Measurements from ENCODE around the gene ZNF705A. TPM values are rescaled to one million over a fixed set of nuclear protein-coding genes. Genes with fewer than 3 reads are reported as not detected.
A peak's percentile ranks its signal among the peaks of the same experiment; 100 is the strongest.
"Not testable (repeated sequence)": the region's sequence is repeated elsewhere in the genome, so short reads cannot be mapped to it uniquely, and the experiment has no call there.

ZNF705A gene
- not detected for polyA plus RNA-seq (2013, experiment 1 of 2)
- polyA plus RNA-seq (2013, experiment 2 of 2), result not detected

- H3K36me3 ChIP-seq (ENCODE audit: control insufficient read depth in 1 of 2, insufficient read depth in 2 of 2, low read depth in 1 of 2, low read length in 2 of 2), result no peaks in the 10 kb centered on the region
- peaks cover 0 to 6% of the 10 kb centered on the region in 2 experiments for H3K27me3 ChIP-seq (ENCODE audit: control insufficient read depth in 1 of 2, insufficient read depth in 1 of 2, low read length in 2 of 2)
- H3K27ac ChIP-seq (ENCODE audit: low read length, poor library complexity, severe bottlenecking), result peak within 1 kb of the TSS; percentile 93
- H2AFZ ChIP-seq (ENCODE audit: low read depth, low read length), result no peak within 1 kb of the TSS
- H3K14ac ChIP-seq (ENCODE audit: low read length in 2 of 2), result no peak within 1 kb of the TSS
- H3K4me3 ChIP-seq (ENCODE audit: insufficient read depth in 1 of 2, low read depth in 1 of 2, low read length in 2 of 2), result no peak within 1 kb of the TSS
- H3K18ac ChIP-seq (ENCODE audit: low read depth in 1 of 2, low read length in 2 of 2), result peak within 1 kb of the TSS in 1 of 2 experiments; percentile 75
- peak within 1 kb of the TSS; percentile 51 for H2BK5ac ChIP-seq (ENCODE audit: low read depth, low read length, poor library complexity, severe bottlenecking)
- H2BK15ac ChIP-seq (ENCODE audit: low read depth, poor library complexity, severe bottlenecking), result no peak within 1 kb of the TSS
- 29% methylated on average over 3 of the region's 3 CpGs for WGBS
- no peaks in the 10 kb centered on the region for H3K79me1 ChIP-seq (replicated peaks; ENCODE audit: low read length, poor library complexity, severe bottlenecking)
- H3K4ac ChIP-seq (ENCODE audit: low read depth in 1 of 2, low read length in 2 of 2), result no peak within 1 kb of the TSS
- no peak within 1 kb of the TSS for H3K23ac ChIP-seq (ENCODE audit: low read length in 2 of 2)
- no peak within 1 kb of the TSS for H2AK5ac ChIP-seq (ENCODE audit: low read length, severe bottlenecking)
- no peak within 1 kb of the TSS for H2BK120ac ChIP-seq (ENCODE audit: low read depth, low read length)
- H3K4me1 ChIP-seq (ENCODE audit: control insufficient read depth, insufficient read depth, low read depth, low read length), result no peaks in the 10 kb centered on the region
- H4K91ac ChIP-seq (ENCODE audit: low read length), result no peak within 1 kb of the TSS
- no peaks in the 10 kb centered on the region for H3K9me3 ChIP-seq (ENCODE audit: control insufficient read depth, low read length)
- H2BK12ac ChIP-seq (ENCODE audit: low read length in 2 of 2), result no peak within 1 kb of the TSS
- H4K8ac ChIP-seq (ENCODE audit: low read length), result no peak within 1 kb of the TSS
- H3K9ac ChIP-seq (ENCODE audit: low read length), result no peak within 1 kb of the TSS
- DNase-seq, result peak; percentile 73
- H3K4me2 ChIP-seq (ENCODE audit: low read length, poor library complexity, severe bottlenecking), result no peak within 1 kb of the TSS
These were observed at the start of gene ZNF705A for GRCh38 chr12:8156845-8157244. Gene ZNF705A (plus strand): TSS chr12:8157015. CDS start chr12:8172626, 15,611 bp downstream.

- H4K8ac ChIP-seq (ENCODE audit: low read length), result no peak overlapping the region
- no peak overlapping the region for H2BK5ac ChIP-seq (ENCODE audit: low read depth, low read length, poor library complexity, severe bottlenecking)
- H3K36me3 ChIP-seq (ENCODE audit: control insufficient read depth in 1 of 2, insufficient read depth in 2 of 2, low read depth in 1 of 2, low read length in 2 of 2), result peaks cover 0 to 26% of the 10 kb centered on the region in 2 experiments
- no peak overlapping the region for H2AFZ ChIP-seq (ENCODE audit: low read depth, low read length)
- 15% methylated on average over 3 of the region's 3 CpGs for WGBS
- no peak overlapping the region for H3K14ac ChIP-seq (ENCODE audit: low read length in 2 of 2)
- H3K4ac ChIP-seq (ENCODE audit: low read depth in 1 of 2, low read length in 2 of 2), result no peak overlapping the region
- H3K79me1 ChIP-seq (replicated peaks; ENCODE audit: low read length, poor library complexity, severe bottlenecking), result no peaks in the 10 kb centered on the region
- H3K18ac ChIP-seq (ENCODE audit: low read depth in 1 of 2, low read length in 2 of 2), result no peak overlapping the region
- H3K4me2 ChIP-seq (ENCODE audit: low read length, poor library complexity, severe bottlenecking), result no peak overlapping the region
- no peak overlapping the region for H2BK120ac ChIP-seq (ENCODE audit: low read depth, low read length)
- no peak overlapping the region for H4K91ac ChIP-seq (ENCODE audit: low read length)
- H3K9me3 ChIP-seq (ENCODE audit: control insufficient read depth, low read length), result peaks cover 6% of the 10 kb centered on the region
- no peak overlapping the region for H2BK15ac ChIP-seq (ENCODE audit: low read depth, poor library complexity, severe bottlenecking)
- no peak overlapping the region for H3K23ac ChIP-seq (ENCODE audit: low read length in 2 of 2)
- H3K27me3 ChIP-seq (ENCODE audit: control insufficient read depth in 1 of 2, insufficient read depth in 1 of 2, low read length in 2 of 2), result no peaks in the 10 kb centered on the region
- H2AK5ac ChIP-seq (ENCODE audit: low read length, severe bottlenecking), result no peak overlapping the region
- H3K4me3 ChIP-seq (ENCODE audit: insufficient read depth in 1 of 2, low read depth in 1 of 2, low read length in 2 of 2), result no peak overlapping the region
- no peak overlapping the region for H3K27ac ChIP-seq (ENCODE audit: low read length, poor library complexity, severe bottlenecking)
- peak; percentile 78 for DNase-seq
- no peaks in the 10 kb centered on the region for H3K4me1 ChIP-seq (ENCODE audit: control insufficient read depth, insufficient read depth, low read depth, low read length)
- H2BK12ac ChIP-seq (ENCODE audit: low read length in 2 of 2), result no peak overlapping the region
- peak overlapping the region; percentile 79 for H3K9ac ChIP-seq (ENCODE audit: low read length)
These were observed 47.9 kb upstream of the ZNF705A start for GRCh38 chr12:8108808-8109398.

- H2BK120ac ChIP-seq (ENCODE audit: low read depth, low read length); H3K79me1 ChIP-seq (replicated peaks; ENCODE audit: low read length, poor library complexity, severe bottlenecking); H2AK5ac ChIP-seq (ENCODE audit: low read length, severe bottlenecking); H3K9ac ChIP-seq (ENCODE audit: low read length); H3K18ac ChIP-seq (ENCODE audit: low read depth in 1 of 2, low read length in 2 of 2); H3K27ac ChIP-seq (ENCODE audit: low read length, poor library complexity, severe bottlenecking); DNase-seq; H3K27me3 ChIP-seq (ENCODE audit: control insufficient read depth in 1 of 2, insufficient read depth in 1 of 2, low read length in 2 of 2); H3K4ac ChIP-seq (ENCODE audit: low read depth in 1 of 2, low read length in 2 of 2); H2BK5ac ChIP-seq (ENCODE audit: low read depth, low read length, poor library complexity, severe bottlenecking); H3K23ac ChIP-seq (ENCODE audit: low read length in 2 of 2); H2BK12ac ChIP-seq (ENCODE audit: low read length in 2 of 2); H3K4me1 ChIP-seq (ENCODE audit: control insufficient read depth, insufficient read depth, low read depth, low read length); H3K14ac ChIP-seq (ENCODE audit: low read length in 2 of 2); H4K8ac ChIP-seq (ENCODE audit: low read length); H3K4me3 ChIP-seq (ENCODE audit: insufficient read depth in 1 of 2, low read depth in 1 of 2, low read length in 2 of 2); H3K36me3 ChIP-seq (ENCODE audit: control insufficient read depth in 1 of 2, insufficient read depth in 2 of 2, low read depth in 1 of 2, low read length in 2 of 2); H2BK15ac ChIP-seq (ENCODE audit: low read depth, poor library complexity, severe bottlenecking); H3K9me3 ChIP-seq (ENCODE audit: control insufficient read depth, low read length); H2AFZ ChIP-seq (ENCODE audit: low read depth, low read length); H3K4me2 ChIP-seq (ENCODE audit: low read length, poor library complexity, severe bottlenecking); H4K91ac ChIP-seq (ENCODE audit: low read length): not testable (repeated sequence)
- WGBS, result 95% methylated on average over 2 of the region's 4 CpGs
These were observed 43.7 kb upstream of the ZNF705A start for GRCh38 chr12:8113117-8113516.

GRCh38 chr12:8120072-8120713, 36.6 kb upstream of the ZNF705A start:
- Histone ChIP-seq H3K79me1 (replicated peaks; ENCODE audit: low read length, poor library complexity, severe bottlenecking) (no peaks in the 10 kb centered on the region), H3K27ac (ENCODE audit: low read length, poor library complexity, severe bottlenecking) (no peak overlapping the region), H3K27me3 (ENCODE audit: control insufficient read depth in 1 of 2, insufficient read depth in 1 of 2, low read length in 2 of 2) (no peaks in the 10 kb centered on the region), H3K9ac (ENCODE audit: low read length) (no peak overlapping the region), H2BK5ac (ENCODE audit: low read depth, low read length, poor library complexity, severe bottlenecking) (no peak overlapping the region), H3K18ac (ENCODE audit: low read depth in 1 of 2, low read length in 2 of 2) (no peak overlapping the region), H3K9me3 (ENCODE audit: control insufficient read depth, low read length) (no peaks in the 10 kb centered on the region), H2BK120ac (ENCODE audit: low read depth, low read length) (no peak overlapping the region), H3K36me3 (ENCODE audit: control insufficient read depth in 1 of 2, insufficient read depth in 2 of 2, low read depth in 1 of 2, low read length in 2 of 2) (peaks cover 6 to 13% of the 10 kb centered on the region in 2 experiments), H2BK12ac (ENCODE audit: low read length in 2 of 2) (no peak overlapping the region), H3K4me1 (ENCODE audit: control insufficient read depth, insufficient read depth, low read depth, low read length) (no peaks in the 10 kb centered on the region), H2AK5ac (ENCODE audit: low read length, severe bottlenecking) (no peak overlapping the region), H2BK15ac (ENCODE audit: low read depth, poor library complexity, severe bottlenecking) (no peak overlapping the region), H2AFZ (ENCODE audit: low read depth, low read length) (no peak overlapping the region), H3K4me3 (ENCODE audit: insufficient read depth in 1 of 2, low read depth in 1 of 2, low read length in 2 of 2) (no peak overlapping the region), H4K8ac (ENCODE audit: low read length) (no peak overlapping the region), H3K4ac (ENCODE audit: low read depth in 1 of 2, low read length in 2 of 2) (no peak overlapping the region), H4K91ac (ENCODE audit: low read length) (no peak overlapping the region), H3K23ac (ENCODE audit: low read length in 2 of 2) (no peak overlapping the region), H3K4me2 (ENCODE audit: low read length, poor library complexity, severe bottlenecking) (no peak overlapping the region), H3K14ac (ENCODE audit: low read length in 2 of 2) (no peak overlapping the region)
- WGBS, result 91% methylated on average over 4 of the region's 4 CpGs
- no peak for DNase-seq
